Mucosa of descending colon (tissue), 3 donors: ENCODE measurements around the gene ATP2B3. TPM values are rescaled to one million over a fixed set of nuclear protein-coding genes. Genes with fewer than 3 reads are reported as not detected.

Experiments used
- ATAC-seq: fragments of 200-7000 bp; cut with Tn5 transposase; one replicate; pipeline ENCODE4 v1.9.1; 2020; ENCODE audit warnings: mild to moderate bottlenecking, moderate library complexity
- DNase-seq, 3 donors: peaks; one replicate each; pipeline ENCODE4 v3.0.0-alpha.2; 2020
- H3K36me3 ChIP-seq: fragments of 200-600 bp; one replicate; pipeline ENCODE4 v1.8.0; 2021; ENCODE audit warnings: low read depth, mild to moderate bottlenecking
- H3K4me1 ChIP-seq: fragments of 200-600 bp; one replicate; pipeline ENCODE4 v1.8.0; 2021; ENCODE audit warnings: low read depth, mild to moderate bottlenecking
- H3K4me3 ChIP-seq: fragments of 200-600 bp; one replicate; pipeline ENCODE4 v1.8.0; 2021; ENCODE audit warnings: mild to moderate bottlenecking
- H3K9me3 ChIP-seq: fragments of 200-600 bp; one replicate; pipeline ENCODE4 v1.8.0; 2021; ENCODE audit warnings: mild to moderate bottlenecking
- CTCF ChIP-seq: fragments of 200-600 bp; IDR thresholded peaks from one replicate; pipeline ENCODE4 v1.8.0; 2022; ENCODE audit warnings: antibody characterized with exemption, mild to moderate bottlenecking
- intact Hi-C, 2 donors: fragments of 100-400 bp; cut with DNase I in 1 of 2; cut with micrococcal nuclease in 1 of 2; formaldehyde crosslinking; loops; one replicate each; pipeline versions ENCODE4 v1.11.0 to v1.11.1; 2022; cut with DNase I, micrococcal nuclease
- total RNA-seq, 3 donors: library from RNA; stranded (reverse); fragmentation: NEBNext Ultra II Directional in 2 of 3; extraction: Animal tissue kit (Norgen Biotek cat#: 25700) in 2 of 3; gene quantifications; one replicate each; pipeline versions ENCODE4 v1.2.1 to v1.2.4, GENCODE V29; 2021 to 2023
- donor health status: DM: no; HTN: no; CAD: no; lungs with moderate emphysema.
- donor health status: DM: no; HTN: no; CAD: no.
- donor health status: DM: no; HTN: yes; CAD: no.

The ATP2B3 gene
- total RNA-seq, 3 donors from 2014 or later = 0.07 to 1.1 TPM; not detected in 1

GRCh38 chrX:153509592-153509991 is 7.8 kb upstream of the ATP2B3 start:
- Histone ChIP-seq H3K36me3 (no peaks in the 10 kb centered on the region), H3K4me1 (no peaks in the 10 kb centered on the region), H3K4me3 (no peak overlapping the region), H3K9me3 (no peaks in the 10 kb centered on the region)
- TF ChIP-seq CTCF = no peak
- ATAC-seq (no peak), DNase-seq (no peak)
- intact Hi-C loops = no loop called here

GRCh38 chrX:153510383-153510782 is 7.1 kb upstream of the ATP2B3 start:
- ATAC-seq (no peak), DNase-seq (no peak)
- no peak for TF ChIP-seq CTCF
- Histone ChIP-seq H3K36me3 (no peaks in the 10 kb centered on the region), H3K4me3 (no peak overlapping the region), H3K9me3 (no peaks in the 10 kb centered on the region), H3K4me1 (no peaks in the 10 kb centered on the region)
- intact Hi-C loops = no loop called here

- DNase-seq (no peak), ATAC-seq (no peak)
- no peak overlapping the region for H3K4me3 ChIP-seq
- no peaks in the 10 kb centered on the region for H3K9me3 ChIP-seq
- TF ChIP-seq CTCF = no peak
- H3K36me3 ChIP-seq = no peaks in the 10 kb centered on the region
- intact Hi-C loops = no loop called here
- H3K4me1 ChIP-seq = no peaks in the 10 kb centered on the region
Observed at GRCh38 chrX:153511784-153512500, 5.5 kb upstream of the ATP2B3 start.

- intact Hi-C loops = no loop called here
- DNase-seq (no peak), ATAC-seq (no peak)
- H3K36me3 ChIP-seq = no peaks in the 10 kb centered on the region
- H3K4me1 ChIP-seq = no peaks in the 10 kb centered on the region
- no peak for TF ChIP-seq CTCF
- H3K9me3 ChIP-seq = no peaks in the 10 kb centered on the region
- no peak overlapping the region for H3K4me3 ChIP-seq
Observed at GRCh38 chrX:153512501-153512893, 4.9 kb upstream of the ATP2B3 start.

GRCh38 chrX:153513265-153513664 is 4.2 kb upstream of the ATP2B3 start:
- Histone ChIP-seq H3K4me3 (no peak overlapping the region), H3K4me1 (no peaks in the 10 kb centered on the region), H3K9me3 (no peaks in the 10 kb centered on the region), H3K36me3 (no peaks in the 10 kb centered on the region)
- DNase-seq (no peak), ATAC-seq (no peak)
- no peak for TF ChIP-seq CTCF
- intact Hi-C loops = no loop called here

GRCh38 chrX:153514259-153514658 is 3.2 kb upstream of the ATP2B3 start:
- no peak for TF ChIP-seq CTCF
- no peaks in the 10 kb centered on the region for H3K36me3 ChIP-seq
- ATAC-seq (no peak), DNase-seq (no peak)
- no peaks in the 10 kb centered on the region for H3K9me3 ChIP-seq
- no peaks in the 10 kb centered on the region for H3K4me1 ChIP-seq
- intact Hi-C loops = no loop called here
- no peak overlapping the region for H3K4me3 ChIP-seq
